ENCODE measurements around the gene SEM1. TPM values are rescaled to one million over a fixed set of nuclear protein-coding genes. Genes with fewer than 3 reads are reported as not detected.

SEM1 gene
- total RNA-seq, 2 experiments from 2014 or later, result 34.7 to 36.4 TPM

DNA sequence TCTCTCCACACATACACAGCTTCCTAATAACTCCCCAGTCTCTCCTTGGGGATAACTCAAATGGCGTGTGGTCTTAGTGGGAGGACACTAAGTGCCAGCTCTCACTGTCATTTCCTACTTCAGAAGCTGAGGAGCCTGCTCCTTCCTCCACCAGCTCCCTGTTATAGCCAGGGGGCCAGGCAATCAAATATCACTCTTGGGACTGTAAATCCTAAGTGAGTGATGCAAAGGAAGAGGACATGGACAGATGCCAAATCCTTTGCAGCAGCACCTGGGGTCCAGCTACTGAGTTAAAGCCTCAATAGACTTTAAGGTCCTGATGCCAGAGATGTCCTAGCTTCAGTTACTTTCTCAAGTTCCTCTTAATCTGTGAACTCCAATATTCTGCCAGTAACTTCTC is 34.1 kb downstream of the SEM1 start:
- DNase-seq (no peak), ATAC-seq (no peak)
- Mint-ChIP-seq H3K4me3 (no peak overlapping the region), H3K9me3 (no peaks in the 10 kb centered on the region), H3K27me3 (no peaks in the 10 kb centered on the region), H3K27ac (no peak overlapping the region), H3K36me3 (ENCODE audit: low read depth) (peaks cover 5% of the 10 kb centered on the region), H3K4me1 (ENCODE audit: low read depth) (peaks cover 4% of the 10 kb centered on the region)
- CTCF ChIA-PET, result no interaction called here
- TF ChIP-seq, protein P1, sequence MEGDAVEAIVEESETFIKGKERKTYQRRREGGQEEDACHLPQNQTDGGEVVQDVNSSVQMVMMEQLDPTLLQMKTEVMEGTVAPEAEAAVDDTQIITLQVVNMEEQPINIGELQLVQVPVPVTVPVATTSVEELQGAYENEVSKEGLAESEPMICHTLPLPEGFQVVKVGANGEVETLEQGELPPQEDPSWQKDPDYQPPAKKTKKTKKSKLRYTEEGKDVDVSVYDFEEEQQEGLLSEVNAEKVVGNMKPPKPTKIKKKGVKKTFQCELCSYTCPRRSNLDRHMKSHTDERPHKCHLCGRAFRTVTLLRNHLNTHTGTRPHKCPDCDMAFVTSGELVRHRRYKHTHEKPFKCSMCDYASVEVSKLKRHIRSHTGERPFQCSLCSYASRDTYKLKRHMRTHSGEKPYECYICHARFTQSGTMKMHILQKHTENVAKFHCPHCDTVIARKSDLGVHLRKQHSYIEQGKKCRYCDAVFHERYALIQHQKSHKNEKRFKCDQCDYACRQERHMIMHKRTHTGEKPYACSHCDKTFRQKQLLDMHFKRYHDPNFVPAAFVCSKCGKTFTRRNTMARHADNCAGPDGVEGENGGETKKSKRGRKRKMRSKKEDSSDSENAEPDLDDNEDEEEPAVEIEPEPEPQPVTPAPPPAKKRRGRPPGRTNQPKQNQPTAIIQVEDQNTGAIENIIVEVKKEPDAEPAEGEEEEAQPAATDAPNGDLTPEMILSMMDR (IDR thresholded peaks at IDR 0.05), result no peak
- intact Hi-C loops (cut with micrococcal nuclease), result no loop called here
- POLR2A ChIA-PET, result no interaction called here

DNA sequence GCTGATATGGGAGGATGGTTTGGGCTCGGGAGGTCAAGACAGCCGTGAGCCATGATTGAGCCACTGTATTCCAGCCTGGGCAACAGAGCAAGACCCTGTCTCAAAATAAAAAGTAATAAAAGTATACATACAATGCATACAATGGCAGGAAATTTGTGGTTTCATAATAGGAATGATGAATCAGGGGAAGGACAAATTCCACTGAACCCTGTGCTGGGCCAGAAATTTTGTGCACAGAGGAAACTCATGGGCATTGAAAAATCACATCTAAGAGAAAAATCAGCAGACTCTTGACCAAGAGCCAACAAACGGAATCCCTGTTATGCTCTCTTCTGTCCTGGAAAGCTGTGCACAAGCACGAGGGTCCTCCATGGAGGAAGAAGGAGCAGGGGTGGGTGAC is 35.1 kb downstream of the SEM1 start:
- intact Hi-C loops (cut with micrococcal nuclease), result no loop called here
- TF ChIP-seq, protein P1 (IDR thresholded peaks at IDR 0.05), result no peak
- ATAC-seq (no peak), DNase-seq (no peak)
- Mint-ChIP-seq H3K4me1 (ENCODE audit: low read depth) (no peaks in the 10 kb centered on the region), H3K27ac (no peak overlapping the region), H3K4me3 (no peak overlapping the region), H3K27me3 (no peaks in the 10 kb centered on the region), H3K36me3 (ENCODE audit: low read depth) (peaks cover 8% of the 10 kb centered on the region), H3K9me3 (no peaks in the 10 kb centered on the region)
- ChIA-PET CTCF (no interaction called here), POLR2A (no interaction called here)

DNA sequence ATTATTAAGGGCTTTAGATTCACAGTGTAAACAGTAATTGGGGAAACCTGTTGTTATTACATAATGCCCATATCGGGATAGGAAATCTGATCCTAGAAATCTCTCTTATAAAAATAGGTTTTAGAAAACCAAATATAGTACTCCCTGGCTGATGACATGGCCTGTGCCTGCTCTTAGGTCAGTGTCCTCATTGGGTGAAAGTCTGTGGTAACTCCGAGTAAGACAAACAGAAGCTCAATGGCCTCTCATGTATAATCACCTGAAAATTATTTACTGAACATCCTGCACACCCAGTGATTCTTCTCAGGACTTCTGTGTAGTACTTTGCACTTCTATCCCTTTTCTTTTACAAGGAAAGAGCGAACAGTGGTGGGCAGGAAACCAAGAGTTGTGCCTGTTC is 37.8 kb downstream of the SEM1 start:
- peaks cover 14% of the 10 kb centered on the region for H3K36me3 Mint-ChIP-seq (ENCODE audit: low read depth)
- ATAC-seq, result no peak
- H3K27me3 Mint-ChIP-seq, result no peaks in the 10 kb centered on the region
- no peak overlapping the region for H3K27ac Mint-ChIP-seq
- ChIA-PET CTCF (no interaction called here), POLR2A (interaction anchor here (0.6 kb wide), 1 partner anchor 468 kb away, joined by 3 read pairs; no protein-coding TSS in a partner anchor)
- no peaks in the 10 kb centered on the region for H3K9me3 Mint-ChIP-seq
- intact Hi-C loops (cut with micrococcal nuclease), result no loop called here
- H3K4me1 Mint-ChIP-seq (ENCODE audit: low read depth), result no peaks in the 10 kb centered on the region
- no peak for DNase-seq
- H3K4me3 Mint-ChIP-seq, result no peak overlapping the region
- TF ChIP-seq, protein P1 (IDR thresholded peaks at IDR 0.05), result no peak

DNA sequence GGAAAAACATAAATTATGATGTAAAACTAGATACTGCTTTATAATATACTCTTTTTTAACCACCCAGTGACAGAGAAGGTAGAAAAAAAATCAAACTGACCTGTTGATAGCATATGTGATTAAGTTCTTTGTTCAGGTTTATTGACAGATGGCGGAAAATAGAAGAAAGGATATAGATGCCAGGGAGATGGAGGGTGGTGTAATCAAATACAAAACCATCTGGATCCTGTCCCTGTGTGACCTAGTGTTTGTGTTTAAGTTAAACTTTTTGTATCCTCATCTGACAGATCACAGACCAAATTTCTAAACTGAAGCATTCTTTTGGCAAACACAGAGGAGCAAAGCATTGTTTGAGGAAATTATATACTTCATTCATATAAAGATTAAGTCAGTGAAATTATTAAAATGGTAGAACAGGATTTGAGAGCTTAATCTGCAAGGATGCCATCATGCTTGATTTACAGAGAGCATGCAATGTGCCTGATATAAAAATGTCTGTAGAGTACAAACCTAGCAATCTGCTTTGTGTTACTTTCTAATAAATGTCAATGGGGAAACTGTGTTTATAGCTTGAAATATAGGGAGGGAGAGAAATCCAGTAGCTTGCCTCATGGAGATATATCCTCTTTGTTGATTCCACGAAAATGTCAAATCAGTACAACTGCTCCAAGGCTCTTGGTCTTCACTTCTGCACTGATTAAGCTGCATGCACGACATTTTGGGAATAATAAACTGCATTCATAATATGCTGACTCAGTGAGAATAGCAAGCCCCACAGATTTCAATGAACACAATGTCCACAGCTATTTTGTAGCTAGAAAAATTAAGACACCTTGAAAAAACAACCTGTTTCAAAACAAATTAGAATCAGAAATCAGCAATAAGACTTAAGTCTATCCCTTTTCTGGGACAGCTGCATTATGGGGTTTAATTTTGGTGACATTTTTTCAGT is 39.0 kb downstream of the SEM1 start:
- POLR2A ChIA-PET, result no interaction called here
- H3K36me3 Mint-ChIP-seq (ENCODE audit: low read depth), result peaks cover 14% of the 10 kb centered on the region
- H3K27ac Mint-ChIP-seq, result no peak overlapping the region
- intact Hi-C loops (cut with micrococcal nuclease), result no loop called here
- H3K9me3 Mint-ChIP-seq, result no peaks in the 10 kb centered on the region
- no peaks in the 10 kb centered on the region for H3K27me3 Mint-ChIP-seq
- ATAC-seq, result no peak
- no peak for DNase-seq
- H3K4me1 Mint-ChIP-seq (ENCODE audit: low read depth), result no peaks in the 10 kb centered on the region
- H3K4me3 Mint-ChIP-seq, result no peak overlapping the region
- CTCF ChIA-PET, result no interaction called here
- TF ChIP-seq, protein P1 (IDR thresholded peaks at IDR 0.05), result no peak

DNA sequence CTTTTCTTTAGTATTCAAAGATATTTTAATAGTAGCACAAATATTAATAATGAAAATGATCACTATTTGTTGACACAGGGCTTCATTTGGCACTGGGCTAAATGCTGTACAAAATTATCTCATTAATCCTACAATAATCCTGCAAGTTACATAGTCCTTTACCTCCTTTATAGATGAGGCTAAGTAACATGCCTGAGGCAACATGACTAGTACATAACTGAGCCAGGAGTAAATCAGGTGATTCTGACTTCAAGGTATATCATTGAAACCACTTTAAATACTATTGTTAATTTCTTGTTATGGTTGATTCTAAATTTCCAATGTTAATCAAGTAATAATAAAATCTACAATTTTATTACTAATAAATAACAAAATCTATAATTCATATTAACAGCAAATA is 39.8 kb downstream of the SEM1 start:
- POLR2A ChIA-PET, result interaction anchor here (0.7 kb wide), 1 partner anchor 233 kb away, joined by 3 read pairs; no protein-coding TSS in a partner anchor
- intact Hi-C loops (cut with micrococcal nuclease), result no loop called here
- H3K27me3 Mint-ChIP-seq, result no peaks in the 10 kb centered on the region
- CTCF ChIA-PET, result no interaction called here
- no peak for ATAC-seq
- TF ChIP-seq, protein P1 (IDR thresholded peaks at IDR 0.05), result no peak
- H3K36me3 Mint-ChIP-seq (ENCODE audit: low read depth), result peaks cover 14% of the 10 kb centered on the region
- no peaks in the 10 kb centered on the region for H3K4me1 Mint-ChIP-seq (ENCODE audit: low read depth)
- no peak for DNase-seq
- no peak overlapping the region for H3K4me3 Mint-ChIP-seq
- no peak overlapping the region for H3K27ac Mint-ChIP-seq
- no peaks in the 10 kb centered on the region for H3K9me3 Mint-ChIP-seq

Measured in activated CD8-positive, alpha-beta T cell treated with anti-CD3 and anti-CD28 coated beads for 36 hours (primary cell).